ENCODE measurements around the gene MINDY4B. TPM values are rescaled to one million over a fixed set of nuclear protein-coding genes. Genes with fewer than 3 reads are reported as not detected.
A peak's percentile ranks its signal among the peaks of the same experiment; 100 is the strongest.

MINDY4B gene
- total RNA-seq, 8 experiments from 2014 or later: 0.66 to 0.92 (median 0.81) TPM; not detected in 4

DNA sequence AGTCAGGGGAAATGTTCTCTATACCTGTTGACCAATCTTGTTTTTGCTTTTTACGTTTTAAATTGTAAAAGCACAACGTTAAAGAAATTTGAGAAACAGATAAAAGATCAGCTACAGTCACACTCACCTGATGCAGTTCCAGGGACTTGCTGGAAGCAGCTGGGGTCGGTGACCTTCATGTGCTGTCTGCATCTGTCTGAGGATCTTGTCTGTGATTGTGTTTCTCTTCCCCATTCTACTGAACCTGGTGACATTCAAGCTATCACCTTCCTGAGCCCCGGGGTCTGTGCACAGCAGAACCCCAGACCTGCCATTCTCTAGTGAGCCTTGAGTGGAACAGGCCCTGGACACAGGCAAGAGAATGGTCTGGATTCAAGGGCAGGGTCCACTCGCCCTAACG is 75.8 kb downstream of the MINDY4B start:
- no peak for ATAC-seq (replicated peaks in 6 of 8)
- H3K4me3 ChIP-seq: no peak overlapping the region
- H3K4me1 ChIP-seq (replicated peaks in 1 of 2): no peaks in the 10 kb centered on the region
- 4 to 90% (median 69%) methylated on average over 1 to 6 of the region's 6 CpGs for WGBS, 10 experiments
- H3K27ac ChIP-seq: no peak overlapping the region
- in situ Hi-C loops (cut with MboI; ENCODE audit: low pct_unique_long_range_greater_than_20kb in 2 of 9, low sequenced_read_pairs in 9 of 9, unreplicated experiment in 9 of 9): no loop called here

DNA sequence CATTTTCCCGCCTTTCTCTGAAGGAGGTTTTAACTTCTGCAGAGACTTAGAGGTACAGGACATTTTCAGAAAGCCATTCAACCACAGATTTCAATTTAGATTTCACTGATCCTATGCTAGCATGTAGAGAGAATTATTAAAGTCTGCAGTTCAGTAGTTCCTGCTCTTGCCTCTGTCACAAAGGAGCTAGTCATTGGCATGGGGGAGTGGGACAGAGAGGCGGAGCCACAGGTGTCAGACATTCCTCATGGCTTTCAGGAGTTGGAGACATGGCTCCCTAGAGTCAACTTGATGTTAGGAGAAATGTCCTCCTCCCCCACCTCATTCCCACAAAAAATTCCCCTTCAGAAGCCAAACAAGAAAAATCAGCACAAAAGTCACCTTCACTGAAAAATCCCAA is 76.2 kb downstream of the MINDY4B start:
- WGBS, 10 experiments: 40 to 100% (median 75%) methylated on average over 1 of the region's 2 CpGs; no CpG with 5 or more reads in 6 of the 10 experiments
- Histone ChIP-seq H3K27ac (no peak overlapping the region), H3K4me3 (no peak overlapping the region), H3K4me1 (replicated peaks in 1 of 2) (no peaks in the 10 kb centered on the region)
- ATAC-seq (replicated peaks in 6 of 8): no peak
- in situ Hi-C loops (cut with MboI; ENCODE audit: low pct_unique_long_range_greater_than_20kb in 2 of 9, low sequenced_read_pairs in 9 of 9, unreplicated experiment in 9 of 9): no loop called here

DNA sequence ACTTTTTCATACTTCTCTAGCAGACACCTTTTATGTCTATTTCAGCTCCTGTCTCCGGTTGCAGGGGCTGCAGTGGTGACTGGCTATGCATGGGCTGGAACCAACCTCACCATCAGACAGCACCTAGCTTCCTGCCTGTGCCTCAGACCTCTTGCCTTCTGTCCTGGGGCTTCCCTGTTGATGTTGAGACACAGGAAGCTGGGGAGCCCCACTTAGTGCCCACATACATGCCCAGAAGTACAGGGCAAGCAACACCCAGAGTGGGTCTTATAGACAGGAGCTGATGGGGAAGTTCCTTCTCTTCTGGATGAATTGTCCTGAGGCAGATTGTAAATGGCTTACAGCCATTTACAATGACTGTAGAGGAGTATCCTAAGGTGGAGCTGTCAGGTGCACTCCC is 77.0 kb downstream of the MINDY4B start:
- in situ Hi-C loops (cut with MboI; ENCODE audit: low pct_unique_long_range_greater_than_20kb in 2 of 9, low sequenced_read_pairs in 9 of 9, unreplicated experiment in 9 of 9): no loop called here
- H3K27ac ChIP-seq: no peak overlapping the region
- WGBS, 10 experiments: 11 to 80% (median 45%) methylated on average over 1 of the region's 1 CpG; no CpG with 5 or more reads in 4 of the 10 experiments
- H3K4me1 ChIP-seq (replicated peaks in 1 of 2): no peaks in the 10 kb centered on the region
- H3K4me3 ChIP-seq: no peak overlapping the region
- no peak for ATAC-seq (replicated peaks in 6 of 8)

DNA sequence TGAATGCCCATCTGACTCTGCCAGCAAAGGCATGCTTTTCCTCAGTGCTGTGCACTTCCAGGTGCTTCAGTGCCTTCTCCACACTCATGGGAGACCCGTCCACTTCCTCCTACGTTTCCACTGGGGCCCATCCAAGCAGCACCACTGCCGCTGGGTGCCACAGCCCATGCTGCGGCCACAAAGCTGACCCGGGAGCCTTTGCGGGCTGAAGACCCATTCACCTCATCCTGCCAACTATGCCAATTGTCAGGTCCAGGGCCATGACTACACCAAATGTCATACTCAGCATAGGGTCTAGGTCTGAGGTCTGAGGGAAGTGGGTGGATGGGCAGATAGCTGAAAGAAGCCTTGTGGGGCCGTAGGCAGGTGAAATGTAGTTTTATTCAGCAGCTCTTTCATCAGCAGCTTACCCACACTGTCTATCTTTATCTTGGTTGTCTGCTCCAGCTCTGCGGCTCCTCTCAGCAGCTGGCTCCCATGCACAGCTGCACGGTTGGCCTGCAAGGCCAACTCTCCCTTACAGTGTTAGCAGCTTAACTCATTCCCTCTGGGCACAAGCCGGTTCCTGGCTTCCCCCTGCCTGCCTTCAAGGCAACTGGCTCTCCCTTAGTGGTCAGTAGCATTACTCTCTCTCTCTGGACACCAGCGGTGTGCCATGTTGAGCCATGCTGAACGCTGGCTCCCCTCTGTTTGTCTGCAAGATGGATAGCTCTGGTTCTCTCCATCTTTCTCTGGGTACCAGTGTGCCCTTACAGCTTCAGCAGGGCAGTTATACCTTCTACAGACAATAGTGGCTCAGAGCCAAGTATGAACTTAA is 78.6 kb downstream of the MINDY4B start:
- WGBS, 10 experiments: 50 to 96% (median 67%) methylated on average over 3 to 8 of the region's 12 CpGs; no CpG with 5 or more reads in 4 of the 10 experiments
- ATAC-seq (replicated peaks in 6 of 8): no peak
- H3K4me3 ChIP-seq: no peak overlapping the region
- H3K4me1 ChIP-seq (replicated peaks in 1 of 2): no peaks in the 10 kb centered on the region
- no peak overlapping the region for H3K27ac ChIP-seq
- in situ Hi-C loops (cut with MboI; ENCODE audit: low pct_unique_long_range_greater_than_20kb in 2 of 9, low sequenced_read_pairs in 9 of 9, unreplicated experiment in 9 of 9): no loop called here

DNA sequence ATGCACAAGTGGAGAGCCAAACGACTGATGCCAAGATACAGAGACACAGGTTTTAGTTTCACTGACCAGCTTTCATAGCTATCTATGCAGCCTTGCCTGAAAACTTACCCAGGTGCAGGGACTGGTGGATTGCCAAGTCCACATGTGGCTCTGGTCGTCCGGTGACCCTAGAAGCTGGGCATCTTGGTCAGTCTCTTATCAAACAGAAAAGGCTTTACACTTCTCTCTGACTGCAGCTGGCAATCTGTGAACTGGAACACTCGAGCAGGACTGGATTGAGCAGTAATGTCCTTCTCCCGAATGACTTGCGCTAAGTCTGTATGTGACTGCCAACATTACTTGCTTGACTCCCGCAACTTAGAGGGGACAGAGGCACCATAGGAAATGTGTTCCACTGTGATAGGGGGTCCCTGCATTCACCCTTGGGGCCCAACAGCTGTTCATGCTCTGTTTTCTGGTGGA is 79.3 kb downstream of the MINDY4B start:
- 0 to 97% (median 75%) methylated on average over 1 to 6 of the region's 7 CpGs; no CpG with 5 or more reads in 5 of the 10 experiments for WGBS, 10 experiments
- Histone ChIP-seq H3K4me1 (replicated peaks in 1 of 2) (no peaks in the 10 kb centered on the region), H3K27ac (no peak overlapping the region), H3K4me3 (no peak overlapping the region)
- no peak for ATAC-seq (replicated peaks in 6 of 8)
- in situ Hi-C loops (cut with MboI; ENCODE audit: low pct_unique_long_range_greater_than_20kb in 2 of 9, low sequenced_read_pairs in 9 of 9, unreplicated experiment in 9 of 9): no loop called here

DNA sequence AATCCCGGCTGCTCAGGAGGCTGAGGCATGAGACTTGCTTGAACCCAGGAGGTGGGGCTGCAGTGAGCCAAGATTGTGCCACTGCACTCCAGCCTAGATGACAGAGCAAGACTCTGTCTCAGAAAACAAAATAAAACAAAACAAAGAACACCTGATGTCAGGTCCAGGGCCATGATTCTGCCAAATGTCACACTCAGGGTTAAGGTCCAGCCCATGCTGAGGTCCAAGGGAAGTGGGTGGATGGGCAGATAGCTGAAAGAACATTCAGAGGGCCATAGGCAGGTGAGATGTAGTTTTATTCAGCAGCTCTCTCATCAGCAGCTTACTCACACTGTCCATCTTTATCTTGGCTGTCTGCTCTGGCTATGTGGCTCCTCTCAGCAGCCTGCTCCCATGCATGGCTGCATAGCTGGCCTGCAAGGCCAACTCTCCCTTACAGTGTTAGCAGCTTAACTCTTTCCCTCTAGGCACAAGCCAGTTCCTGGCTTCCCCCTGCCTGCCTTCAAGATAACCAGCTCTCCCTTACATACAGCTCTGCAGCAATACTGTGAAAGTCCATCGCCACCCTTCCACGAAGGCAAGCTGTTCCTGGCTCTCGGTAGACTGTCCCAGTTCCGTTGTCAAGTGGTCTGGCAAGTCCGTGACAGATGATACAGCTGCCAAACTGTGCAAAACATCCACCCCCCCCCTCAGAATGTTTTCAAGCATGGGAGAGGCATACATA is 79.9 kb downstream of the MINDY4B start:
- WGBS, 10 experiments: 25 to 93% (median 84%) methylated on average over 2 to 5 of the region's 6 CpGs; no CpG with 5 or more reads in 4 of the 10 experiments
- no peaks in the 10 kb centered on the region for H3K4me1 ChIP-seq (replicated peaks in 1 of 2)
- peak in 1 of 8 experiments; percentile 24 for ATAC-seq (replicated peaks in 6 of 8)
- in situ Hi-C loops (cut with MboI; ENCODE audit: low pct_unique_long_range_greater_than_20kb in 2 of 9, low sequenced_read_pairs in 9 of 9, unreplicated experiment in 9 of 9): no loop called here
- H3K27ac ChIP-seq: no peak overlapping the region
- H3K4me3 ChIP-seq: no peak overlapping the region

DNA sequence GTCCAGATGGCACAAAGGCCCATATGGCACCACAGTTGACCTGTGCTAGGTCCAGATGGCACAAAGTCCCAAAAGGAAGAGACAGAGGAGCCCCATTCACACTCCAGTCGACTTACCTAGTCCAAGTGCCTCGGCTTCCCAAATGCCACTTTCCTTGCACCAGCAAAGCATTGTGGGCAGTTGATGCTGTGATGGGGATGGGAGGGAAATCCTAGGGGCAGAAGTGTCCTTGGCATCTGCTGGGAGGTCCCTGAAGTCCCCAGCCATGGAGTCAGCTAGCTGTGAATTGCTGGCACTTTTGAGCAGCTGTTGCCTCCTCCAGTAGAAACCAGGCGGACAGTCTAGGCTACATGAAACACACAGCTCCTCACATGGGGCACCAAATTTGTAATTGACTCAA is 82.0 kb downstream of the MINDY4B start:
- Histone ChIP-seq H3K27ac (no peak overlapping the region), H3K4me3 (no peak overlapping the region), H3K4me1 (replicated peaks in 1 of 2) (no peaks in the 10 kb centered on the region)
- WGBS, 10 experiments: 50 to 100% (median 76%) methylated on average over 1 to 3 of the region's 3 CpGs; no CpG with 5 or more reads in 4 of the 10 experiments
- in situ Hi-C loops (cut with MboI; ENCODE audit: low pct_unique_long_range_greater_than_20kb in 2 of 9, low sequenced_read_pairs in 9 of 9, unreplicated experiment in 9 of 9): no loop called here
- no peak for ATAC-seq (replicated peaks in 6 of 8)

DNA sequence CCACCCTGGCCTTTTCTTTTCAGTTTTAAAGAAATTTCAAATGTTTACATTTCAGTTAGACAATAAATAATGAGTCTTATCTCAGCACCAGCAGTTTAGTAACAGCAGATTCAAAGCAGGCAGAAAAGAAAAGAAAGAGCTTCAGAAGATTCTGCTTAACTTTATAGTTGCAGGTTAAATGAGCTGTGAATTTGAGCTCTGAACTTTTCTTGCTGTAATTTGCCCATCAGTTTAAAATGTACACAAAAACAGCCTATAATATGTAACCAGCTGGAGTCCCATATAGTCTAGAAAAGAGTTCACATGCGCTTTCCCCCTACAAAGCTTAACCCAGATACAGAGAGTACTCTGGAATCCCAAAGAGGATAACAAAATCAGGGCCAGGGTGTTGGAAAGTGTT is 82.6 kb downstream of the MINDY4B start:
- in situ Hi-C loops (cut with MboI; ENCODE audit: low pct_unique_long_range_greater_than_20kb in 2 of 9, low sequenced_read_pairs in 9 of 9, unreplicated experiment in 9 of 9): no loop called here
- no peak for ATAC-seq (replicated peaks in 6 of 8)

More for the DNA sequence above, 82.6 kb downstream of the MINDY4B start:
- Histone ChIP-seq H3K27ac (no peak overlapping the region), H3K4me1 (replicated peaks in 1 of 2) (no peaks in the 10 kb centered on the region), H3K4me3 (no peak overlapping the region)
- WGBS, 10 experiments: 83 to 100% (median 88%) methylated on average over 1 of the region's 1 CpG; no CpG with 5 or more reads in 4 of the 10 experiments

Other genes with a start within 250 kb of the MINDY4B start
- gene ERICH6, start 201.5 kb downstream of the MINDY4B start, total RNA-seq: under 1 TPM in 6 of 8 experiments, not detected in 2; 0.20 to 0.43 (median 0.23) TPM
- gene SIAH2, start 142.3 kb downstream of the MINDY4B start, total RNA-seq: 10 to 100 TPM in 6 of 8 experiments, 1 to 10 TPM in 2; 7.1 to 29.4 (median 17.0) TPM
- gene CLRN1, start 67.3 kb upstream of the MINDY4B start, total RNA-seq: 10 to 100 TPM in 1 of 8 experiments, 1 to 10 TPM in 4, not detected in 3; 2.1 to 10.8 (median 3.6) TPM
- 10 to 100 TPM in 4 of 8 experiments, 1 to 10 TPM in 4; 5.9 to 15.7 (median 10.0) TPM for gene MED12L, start 180.2 kb upstream of the MINDY4B start, total RNA-seq